Measurements from ENCODE around the gene PRDM15. TPM values are rescaled to one million over a fixed set of nuclear protein-coding genes. Genes with fewer than 3 reads are reported as not detected.

The PRDM15 gene
- total RNA-seq, 1 donor from 2014 or later: 2.9 TPM

DNA sequence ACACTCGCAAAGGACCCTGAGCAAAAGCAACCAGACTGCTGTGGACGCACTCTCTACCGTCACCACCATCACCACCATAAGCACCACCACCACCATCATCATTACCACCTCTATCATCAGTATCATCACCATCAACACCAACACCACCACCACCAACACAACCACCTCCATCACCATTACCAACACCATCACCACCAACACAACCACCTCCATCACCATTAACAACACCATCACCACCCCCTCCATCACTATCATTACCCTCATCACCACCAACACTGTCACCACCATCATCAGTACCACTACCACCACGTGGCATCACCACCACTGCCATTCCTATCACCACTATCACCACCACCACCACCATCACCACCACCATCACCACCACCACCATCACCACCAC lies 73.5 kb downstream of the PRDM15 start:
- no peak overlapping the region for H3K27ac ChIP-seq (replicated peaks)
- H3K36me3 ChIP-seq: peaks cover 34% of the 10 kb centered on the region
- intact Hi-C loops (cut with micrococcal nuclease): no loop called here
- no peak for DNase-seq
- H3K27me3 ChIP-seq (ENCODE audit: low read depth): no peaks in the 10 kb centered on the region
- H3K4me3 ChIP-seq: no peak overlapping the region
- TF ChIP-seq, protein P1, sequence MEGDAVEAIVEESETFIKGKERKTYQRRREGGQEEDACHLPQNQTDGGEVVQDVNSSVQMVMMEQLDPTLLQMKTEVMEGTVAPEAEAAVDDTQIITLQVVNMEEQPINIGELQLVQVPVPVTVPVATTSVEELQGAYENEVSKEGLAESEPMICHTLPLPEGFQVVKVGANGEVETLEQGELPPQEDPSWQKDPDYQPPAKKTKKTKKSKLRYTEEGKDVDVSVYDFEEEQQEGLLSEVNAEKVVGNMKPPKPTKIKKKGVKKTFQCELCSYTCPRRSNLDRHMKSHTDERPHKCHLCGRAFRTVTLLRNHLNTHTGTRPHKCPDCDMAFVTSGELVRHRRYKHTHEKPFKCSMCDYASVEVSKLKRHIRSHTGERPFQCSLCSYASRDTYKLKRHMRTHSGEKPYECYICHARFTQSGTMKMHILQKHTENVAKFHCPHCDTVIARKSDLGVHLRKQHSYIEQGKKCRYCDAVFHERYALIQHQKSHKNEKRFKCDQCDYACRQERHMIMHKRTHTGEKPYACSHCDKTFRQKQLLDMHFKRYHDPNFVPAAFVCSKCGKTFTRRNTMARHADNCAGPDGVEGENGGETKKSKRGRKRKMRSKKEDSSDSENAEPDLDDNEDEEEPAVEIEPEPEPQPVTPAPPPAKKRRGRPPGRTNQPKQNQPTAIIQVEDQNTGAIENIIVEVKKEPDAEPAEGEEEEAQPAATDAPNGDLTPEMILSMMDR (IDR thresholded peaks at IDR 0.05; ENCODE audit: borderline replicate concordance): no peak
- no peaks in the 10 kb centered on the region for H3K9me3 ChIP-seq (replicated peaks)
- H3K4me1 ChIP-seq: peaks cover 6% of the 10 kb centered on the region

DNA sequence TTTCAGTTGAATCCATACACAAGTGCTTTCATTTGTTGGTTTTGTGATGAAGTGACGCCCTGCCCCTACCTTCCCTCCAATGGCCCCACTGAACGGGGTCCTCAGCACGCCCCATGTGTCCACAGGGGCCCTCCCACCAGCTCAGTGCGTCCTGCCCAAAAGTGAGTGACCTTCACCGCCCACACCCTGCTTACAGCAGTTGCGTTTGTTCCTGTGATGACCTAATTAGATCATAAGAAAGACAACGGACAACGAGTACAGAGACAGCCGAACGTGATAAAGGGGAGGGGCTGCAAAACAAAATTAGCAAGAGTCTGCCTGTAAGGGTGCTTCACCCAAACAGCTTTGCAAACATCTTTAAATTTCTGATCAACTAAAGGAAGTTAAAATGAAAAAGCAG lies 74.1 kb downstream of the PRDM15 start:
- TF ChIP-seq, protein P1 (IDR thresholded peaks at IDR 0.05; ENCODE audit: borderline replicate concordance): no peak
- H3K9me3 ChIP-seq (replicated peaks): no peaks in the 10 kb centered on the region
- no peak overlapping the region for H3K27ac ChIP-seq (replicated peaks)
- no peaks in the 10 kb centered on the region for H3K27me3 ChIP-seq (ENCODE audit: low read depth)
- intact Hi-C loops (cut with micrococcal nuclease): no loop called here
- no peak overlapping the region for H3K4me3 ChIP-seq
- H3K36me3 ChIP-seq: peaks cover 34% of the 10 kb centered on the region
- DNase-seq: no peak
- H3K4me1 ChIP-seq: peaks cover 6% of the 10 kb centered on the region

GRCh38 chr21:41804381-41804780 lies 74.8 kb downstream of the PRDM15 start:
- intact Hi-C loops (cut with micrococcal nuclease): no loop called here
- DNase-seq: no peak
- Histone ChIP-seq H3K27ac (replicated peaks) (no peak overlapping the region), H3K27me3 (ENCODE audit: low read depth) (no peaks in the 10 kb centered on the region), H3K9me3 (replicated peaks) (no peaks in the 10 kb centered on the region), H3K36me3 (peaks cover 36% of the 10 kb centered on the region), H3K4me1 (peaks cover 6% of the 10 kb centered on the region), H3K4me3 (no peak overlapping the region)
- TF ChIP-seq, protein P1 (IDR thresholded peaks at IDR 0.05; ENCODE audit: borderline replicate concordance): no peak

- Histone ChIP-seq H3K36me3 (peaks cover 33% of the 10 kb centered on the region), H3K4me1 (peaks cover 6% of the 10 kb centered on the region), H3K9me3 (replicated peaks) (no peaks in the 10 kb centered on the region), H3K4me3 (no peak overlapping the region), H3K27ac (replicated peaks) (no peak overlapping the region), H3K27me3 (ENCODE audit: low read depth) (no peaks in the 10 kb centered on the region)
- intact Hi-C loops (cut with micrococcal nuclease): no loop called here
- DNase-seq: no peak
- TF ChIP-seq, protein P1 (IDR thresholded peaks at IDR 0.05; ENCODE audit: borderline replicate concordance): no peak
Observed at GRCh38 chr21:41803316-41803715, 75.8 kb downstream of the PRDM15 start.

DNA sequence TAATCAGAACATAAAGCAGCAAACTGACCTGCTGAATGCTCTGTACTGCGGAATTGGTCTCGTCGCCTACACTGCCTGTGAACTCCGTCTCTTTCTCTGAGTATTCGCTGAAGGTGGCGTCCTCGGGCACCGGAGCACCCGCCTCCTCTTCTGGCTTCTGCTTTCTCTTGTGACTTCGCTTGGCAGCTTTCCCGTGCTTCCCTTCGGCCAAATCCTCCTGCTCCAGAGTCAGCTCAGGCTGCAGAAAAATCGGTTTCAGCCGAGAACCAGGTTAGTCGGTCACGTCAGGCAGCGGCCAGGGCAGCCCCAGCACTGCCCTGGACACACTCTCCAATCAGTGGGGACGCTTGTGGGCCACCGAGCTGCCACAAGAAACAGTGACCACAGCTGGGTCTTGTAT lies 76.5 kb downstream of the PRDM15 start:
- peaks cover 6% of the 10 kb centered on the region for H3K4me1 ChIP-seq
- H3K4me3 ChIP-seq: peak overlapping the region; percentile 16
- peaks cover 30% of the 10 kb centered on the region for H3K36me3 ChIP-seq
- no peaks in the 10 kb centered on the region for H3K9me3 ChIP-seq (replicated peaks)
- intact Hi-C loops (cut with micrococcal nuclease): no loop called here
- H3K27me3 ChIP-seq (ENCODE audit: low read depth): no peaks in the 10 kb centered on the region
- DNase-seq: peak; percentile 75
- no peak overlapping the region for H3K27ac ChIP-seq (replicated peaks)
- TF ChIP-seq, protein P1 (IDR thresholded peaks at IDR 0.05; ENCODE audit: borderline replicate concordance): no peak

DNA sequence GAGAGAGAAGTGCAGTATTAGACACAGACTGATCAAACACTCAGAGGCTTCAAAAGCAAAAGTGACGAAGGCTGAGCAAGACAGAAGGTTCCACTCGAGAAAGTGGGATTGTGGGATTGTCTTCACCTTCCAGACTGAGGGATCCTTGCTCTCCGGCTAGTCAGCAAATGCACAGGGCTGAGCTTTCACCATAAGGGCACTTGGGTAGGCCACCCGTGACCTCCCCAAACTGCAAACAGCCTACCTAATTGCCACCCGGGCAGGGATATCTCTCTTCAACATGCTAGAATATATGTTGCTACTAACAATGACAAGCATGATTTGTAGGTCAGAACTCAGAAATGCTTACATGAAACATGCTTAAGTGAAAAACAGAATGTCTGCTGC lies 77.0 kb downstream of the PRDM15 start:
- H3K4me3 ChIP-seq: no peak overlapping the region
- TF ChIP-seq, protein P1 (IDR thresholded peaks at IDR 0.05; ENCODE audit: borderline replicate concordance): no peak
- intact Hi-C loops (cut with micrococcal nuclease): no loop called here
- no peak overlapping the region for H3K27ac ChIP-seq (replicated peaks)
- DNase-seq: no peak
- no peaks in the 10 kb centered on the region for H3K9me3 ChIP-seq (replicated peaks)
- H3K27me3 ChIP-seq (ENCODE audit: low read depth): no peaks in the 10 kb centered on the region
- H3K4me1 ChIP-seq: peaks cover 6% of the 10 kb centered on the region
- peaks cover 29% of the 10 kb centered on the region for H3K36me3 ChIP-seq
